Measurements from ENCODE around the gene RAB36. TPM values are rescaled to one million over a fixed set of nuclear protein-coding genes. Genes with fewer than 3 reads are reported as not detected.

The RAB36 gene
- total RNA-seq, 1 donor from 2014 or later: 1.8 TPM

- no peak overlapping the region for H3K27ac ChIP-seq
- no peaks in the 10 kb centered on the region for H3K27me3 ChIP-seq
- DNase-seq (ENCODE audit: low spot score in 2 of 2): no peak
- H3K4me3 ChIP-seq: no peak overlapping the region
- no peaks in the 10 kb centered on the region for H3K4me1 ChIP-seq
- H3K9me3 ChIP-seq: no peaks in the 10 kb centered on the region
- intact Hi-C loops (cut with DNase I): no loop called here
- peaks cover 0 to 7% of the 10 kb centered on the region in 2 donors for H3K36me3 ChIP-seq
- no peak for TF ChIP-seq CTCF (IDR thresholded peaks at IDR 0.05)
These were observed 16.3 kb downstream of the RAB36 start for GRCh38 chr22:23161574-23161973.

GRCh38 chr22:23163665-23164064 is 18.4 kb downstream of the RAB36 start:
- Histone ChIP-seq H3K4me1 (no peaks in the 10 kb centered on the region), H3K27ac (no peak overlapping the region), H3K36me3 (peaks cover 0 to 7% of the 10 kb centered on the region in 2 donors), H3K4me3 (no peak overlapping the region), H3K27me3 (no peaks in the 10 kb centered on the region), H3K9me3 (no peaks in the 10 kb centered on the region)
- TF ChIP-seq CTCF (IDR thresholded peaks at IDR 0.05): no peak
- no peak for DNase-seq (ENCODE audit: low spot score in 2 of 2)
- intact Hi-C loops (cut with DNase I): no loop called here

GRCh38 chr22:23164091-23164490 is 18.8 kb downstream of the RAB36 start:
- intact Hi-C loops (cut with DNase I): no loop called here
- Histone ChIP-seq H3K4me1 (no peaks in the 10 kb centered on the region), H3K27me3 (no peaks in the 10 kb centered on the region), H3K36me3 (peaks cover 0 to 7% of the 10 kb centered on the region in 2 donors), H3K9me3 (no peaks in the 10 kb centered on the region), H3K27ac (no peak overlapping the region), H3K4me3 (no peak overlapping the region)
- no peak for DNase-seq (ENCODE audit: low spot score in 2 of 2)
- TF ChIP-seq CTCF (IDR thresholded peaks at IDR 0.05): no peak

GRCh38 chr22:23166042-23166831 is 21.0 kb downstream of the RAB36 start:
- TF ChIP-seq CTCF (IDR thresholded peaks at IDR 0.05): no peak

GRCh38 chr22:23166841-23167616 is 21.8 kb downstream of the RAB36 start:
- no peak for DNase-seq (ENCODE audit: low spot score in 2 of 2)
- H3K27me3 ChIP-seq: no peaks in the 10 kb centered on the region
- no peak overlapping the region for H3K4me3 ChIP-seq
- TF ChIP-seq CTCF (IDR thresholded peaks at IDR 0.05): no peak
- no peaks in the 10 kb centered on the region for H3K4me1 ChIP-seq
- H3K9me3 ChIP-seq: no peaks in the 10 kb centered on the region
- intact Hi-C loops (cut with DNase I): no loop called here
- H3K27ac ChIP-seq: no peak overlapping the region
- H3K36me3 ChIP-seq: no peaks in the 10 kb centered on the region

More at GRCh38 chr22:23166042-23166831, 21.0 kb downstream of the RAB36 start:
- Histone ChIP-seq H3K27me3 (no peaks in the 10 kb centered on the region), H3K27ac (no peak overlapping the region), H3K4me3 (no peak overlapping the region), H3K36me3 (no peaks in the 10 kb centered on the region), H3K4me1 (no peaks in the 10 kb centered on the region), H3K9me3 (no peaks in the 10 kb centered on the region)
- intact Hi-C loops (cut with DNase I): no loop called here
- no peak for DNase-seq (ENCODE audit: low spot score in 2 of 2)
